Breast epithelium (tissue), 3 donors: ENCODE data around the gene ATRX.

Source experiments
- POLR2AphosphoS5 ChIP-seq, 3 donors: sonication (generic); formaldehyde crosslinking; IDR thresholded peaks; one replicate each; pipeline ENCODE4 v1.6.1; 2017; ENCODE audit warnings: antibody characterized with exemption in 3 of 3
- TF ChIP-seq, protein P1 (sequence below), 3 donors: fragments of 450-650 bp; IDR thresholded peaks; one replicate each; pipeline ENCODE4 v1.5.1; 2016 to 2017; ENCODE audit warnings: antibody characterized with exemption in 3 of 3, mild to moderate bottlenecking in 3 of 3, moderate library complexity in 3 of 3

- TF ChIP-seq, protein P1, sequence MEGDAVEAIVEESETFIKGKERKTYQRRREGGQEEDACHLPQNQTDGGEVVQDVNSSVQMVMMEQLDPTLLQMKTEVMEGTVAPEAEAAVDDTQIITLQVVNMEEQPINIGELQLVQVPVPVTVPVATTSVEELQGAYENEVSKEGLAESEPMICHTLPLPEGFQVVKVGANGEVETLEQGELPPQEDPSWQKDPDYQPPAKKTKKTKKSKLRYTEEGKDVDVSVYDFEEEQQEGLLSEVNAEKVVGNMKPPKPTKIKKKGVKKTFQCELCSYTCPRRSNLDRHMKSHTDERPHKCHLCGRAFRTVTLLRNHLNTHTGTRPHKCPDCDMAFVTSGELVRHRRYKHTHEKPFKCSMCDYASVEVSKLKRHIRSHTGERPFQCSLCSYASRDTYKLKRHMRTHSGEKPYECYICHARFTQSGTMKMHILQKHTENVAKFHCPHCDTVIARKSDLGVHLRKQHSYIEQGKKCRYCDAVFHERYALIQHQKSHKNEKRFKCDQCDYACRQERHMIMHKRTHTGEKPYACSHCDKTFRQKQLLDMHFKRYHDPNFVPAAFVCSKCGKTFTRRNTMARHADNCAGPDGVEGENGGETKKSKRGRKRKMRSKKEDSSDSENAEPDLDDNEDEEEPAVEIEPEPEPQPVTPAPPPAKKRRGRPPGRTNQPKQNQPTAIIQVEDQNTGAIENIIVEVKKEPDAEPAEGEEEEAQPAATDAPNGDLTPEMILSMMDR (IDR thresholded peaks at IDR 0.05), result no peak
- TF ChIP-seq POLR2AphosphoS5 (IDR thresholded peaks at IDR 0.05), result no peak
These were observed 224.6 kb downstream of the ATRX start for GRCh38 chrX:77561372-77561771.
